HEK293T (cell line): ENCODE results near the gene CNGA3.

ENCODE experiments used
- CTCF ChIA-PET: fragments of 350-600 bp; formaldehyde crosslinking; extraction: SDS; loops from one replicate; lab custom pipeline; 2021; ENCODE audit warnings: antibody characterized with exemption, inconsistent platforms; lab: Yijun Ruan, JAX
- POLR2A ChIA-PET: fragments of 350-600 bp; formaldehyde crosslinking; extraction: SDS; loops from one replicate; lab custom pipeline; 2020; ENCODE audit warnings: antibody characterized with exemption, inconsistent platforms; lab: Yijun Ruan, JAX
- DNase-seq: peaks from one replicate; pipeline ENCODE4 v3.0.0; 2012; ENCODE audit warnings: mixed read lengths; ENCODE audit errors: extremely low spot score
- ARNT ChIP-seq: fragments of 450-650 bp; IDR thresholded peaks from 2 replicates; pipeline ENCODE4 v1.6.1; 2017; ENCODE audit warnings: mild to moderate bottlenecking
- BHLHE40 ChIP-seq: fragments of 450-650 bp; IDR thresholded peaks from 2 replicates; pipeline ENCODE4 v1.6.1; 2016; ENCODE audit warnings: mild to moderate bottlenecking, moderate library complexity, borderline replicate concordance
- CTBP1 ChIP-seq: fragments of 450-650 bp; IDR thresholded peaks from 2 replicates; pipeline ENCODE4 v1.6.1; 2016; ENCODE audit warnings: borderline replicate concordance
- ELF4 ChIP-seq: fragments of 450-650 bp; IDR thresholded peaks from 2 replicates; pipeline ENCODE4 v1.6.1; 2017; ENCODE audit warnings: antibody characterized with exemption
- FOXA1 ChIP-seq: fragments of 450-650 bp; IDR thresholded peaks from 2 replicates; pipeline ENCODE4 v1.6.1; 2016; ENCODE audit warnings: mild to moderate bottlenecking
- FOXK2 ChIP-seq: fragments of 450-650 bp; IDR thresholded peaks from 2 replicates; pipeline ENCODE4 v1.6.1; 2016; ENCODE audit warnings: mild to moderate bottlenecking
- FOXM1 ChIP-seq: fragments of 450-650 bp; IDR thresholded peaks from 2 replicates; pipeline ENCODE4 v1.6.1; 2017; ENCODE audit warnings: mild to moderate bottlenecking, borderline replicate concordance
- HDGF ChIP-seq: fragments of 450-650 bp; IDR thresholded peaks from 2 replicates; pipeline ENCODE4 v1.6.1; 2017; ENCODE audit warnings: antibody characterized with exemption, borderline replicate concordance
- L3MBTL2 ChIP-seq: fragments of 450-650 bp; conservative IDR thresholded peaks from 2 replicates; pipeline ENCODE4 v1.6.1; 2016; ENCODE audit warnings: mild to moderate bottlenecking
- LEF1 ChIP-seq: fragments of 450-650 bp; IDR thresholded peaks from 2 replicates; pipeline ENCODE4 v1.6.1; 2017; ENCODE audit warnings: mild to moderate bottlenecking, borderline replicate concordance
- NFRKB ChIP-seq: fragments of 450-650 bp; IDR thresholded peaks from 2 replicates; pipeline ENCODE4 v1.6.1; 2016; ENCODE audit warnings: mild to moderate bottlenecking, moderate library complexity
- PKNOX1 ChIP-seq: fragments of 450-650 bp; IDR thresholded peaks from 2 replicates; pipeline ENCODE4 v1.6.1; 2016
- SP1 ChIP-seq: fragments of 450-650 bp; IDR thresholded peaks from 2 replicates; pipeline ENCODE4 v1.6.1; 2017
- SUZ12 ChIP-seq: fragments of 450-650 bp; IDR thresholded peaks from 2 replicates; pipeline ENCODE4 v1.6.1; 2016; ENCODE audit warnings: mild to moderate bottlenecking
- TARDBP ChIP-seq: fragments of 450-650 bp; IDR thresholded peaks from 2 replicates; pipeline ENCODE4 v1.6.1; 2016
- ZNF384 ChIP-seq: fragments of 450-650 bp; IDR thresholded peaks from 2 replicates; pipeline ENCODE4 v1.6.1; 2016

Gene CNGA3

GRCh38 chr2:98436734-98437133, 90.5 kb downstream of the CNGA3 start:
- DNase-seq, result no peak
- CTCF ChIA-PET, result no interaction called here
- TF ChIP-seq FOXA1 (no peak), NFRKB (no peak), CTBP1 (no peak), FOXM1 (no peak), BHLHE40 (no peak), PKNOX1 (no peak)
- POLR2A ChIA-PET, result no interaction called here

GRCh38 chr2:98438190-98439133, 92.2 kb downstream of the CNGA3 start:
- ChIA-PET CTCF (no interaction called here), POLR2A (no interaction called here)
- TF ChIP-seq FOXK2, result no peak
- TF ChIP-seq BHLHE40, result no peak
- TF ChIP-seq TARDBP, result no peak
- no peak for TF ChIP-seq HDGF
- no peak for DNase-seq

- no peak for TF ChIP-seq HDGF
- TF ChIP-seq TARDBP, result no peak
- TF ChIP-seq FOXA1, result no peak
- no peak for TF ChIP-seq PKNOX1
- TF ChIP-seq FOXM1, result no peak
- TF ChIP-seq SP1, result no peak
- no peak for TF ChIP-seq NFRKB
- no peak for TF ChIP-seq SUZ12
- no peak for TF ChIP-seq LEF1
- no peak for TF ChIP-seq ZNF384
- no peak for TF ChIP-seq FOXK2
- no peak for TF ChIP-seq L3MBTL2
- no peak for TF ChIP-seq BHLHE40
- TF ChIP-seq CTBP1, result no peak
- TF ChIP-seq ELF4, result no peak
- no peak for TF ChIP-seq ARNT
- ChIA-PET POLR2A (no interaction called here), CTCF (no interaction called here)
- no peak for DNase-seq
Measured at GRCh38 chr2:98441706-98442450, 95.6 kb downstream of the CNGA3 start.

- POLR2A ChIA-PET, result no interaction called here
- no peak for DNase-seq
- TF ChIP-seq NFRKB (no peak), LEF1 (no peak), SP1 (no peak), FOXM1 (no peak), ZNF384 (no peak), L3MBTL2 (no peak), SUZ12 (no peak), FOXK2 (no peak), CTBP1 (no peak), TARDBP (no peak), FOXA1 (no peak), HDGF (no peak), ELF4 (no peak), PKNOX1 (no peak)
- CTCF ChIA-PET, result no interaction called here
Measured at GRCh38 chr2:98442488-98442887, 96.2 kb downstream of the CNGA3 start.

GRCh38 chr2:98444436-98445176, 98.3 kb downstream of the CNGA3 start, which contains the start of gene INPP4A:
Gene INPP4A, plus strand, starts transcription at chr2:98444858. Its CDS starts 75,191 bp downstream, at chr2:98520049.
- POLR2A ChIA-PET, result interaction anchor here (0.7 to 1.0 kb wide), 5 partner anchors 11 to 268 kb away, joined by 3 to 6 read pairs (median 3); no protein-coding TSS in a partner anchor
- peak; percentile 92 for DNase-seq
- TF ChIP-seq ARNT, result 0 out of 2 replicates have a peak, but pooled peaks have one; percentile 10
- no peak for TF ChIP-seq HDGF
- TF ChIP-seq L3MBTL2, result no peak
- CTCF ChIA-PET, result no interaction called here
